Daoy (cell line): ENCODE results near the gene OTOS. TPM values are rescaled to one million over a fixed set of nuclear protein-coding genes. Genes with fewer than 3 reads are reported as not detected.

Experiments used
- DNase-seq: peaks from one replicate; pipeline ENCODE4 v3.0.0-alpha.2; 2015; ENCODE audit warnings: low read depth
- total RNA-seq: library from RNA; depleted of rRNA; stranded (reverse); fragments of >200 nt; shearing (Covaris generic); gene quantifications from 2 replicates; pipeline ENCODE4 v1.2.3, GENCODE V29; 2014; rRNA removed

The OTOS gene
- total RNA-seq, 1 experiment from 2014 or later, result 0.34 TPM

DNA sequence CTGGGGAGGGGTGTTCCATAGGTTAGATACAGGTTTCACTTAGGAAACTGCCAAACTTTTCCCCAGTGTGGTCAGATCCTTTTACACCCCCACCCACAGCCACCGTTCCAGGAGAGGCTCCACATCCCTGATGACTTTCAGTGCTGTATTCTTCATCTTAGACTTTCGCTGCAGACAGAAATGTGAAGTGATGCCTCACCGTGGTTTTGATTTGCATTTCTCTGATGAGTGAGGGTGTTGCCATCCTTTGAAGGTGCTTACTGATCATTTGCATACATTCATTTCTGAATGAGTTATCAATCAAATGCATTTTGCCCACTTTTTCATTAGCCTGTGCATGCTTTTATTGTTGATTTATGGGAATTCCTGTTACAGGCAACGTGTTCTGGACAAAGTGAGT is 19.3 kb downstream of the OTOS start:
- DNase-seq, result no peak

DNA sequence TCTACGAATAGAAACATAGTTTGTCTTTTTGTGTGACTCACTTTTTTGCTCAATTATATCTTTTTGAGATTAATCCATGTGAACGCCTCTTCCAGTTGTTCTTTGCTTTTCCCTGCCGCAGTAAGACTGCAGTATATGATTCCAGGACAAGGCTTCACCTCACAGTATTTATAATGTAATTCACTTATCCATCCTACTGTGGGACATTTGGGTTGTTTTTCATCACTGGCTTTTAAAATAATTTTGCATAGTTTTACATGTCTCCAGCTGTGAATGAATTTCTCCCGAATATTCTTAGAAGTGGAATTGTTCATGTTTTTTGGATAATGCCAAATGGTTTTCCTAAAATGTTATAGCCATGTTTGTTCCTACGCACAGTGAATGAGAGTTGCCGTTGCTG is 26.2 kb downstream of the OTOS start:
- DNase-seq, result no peak

DNA sequence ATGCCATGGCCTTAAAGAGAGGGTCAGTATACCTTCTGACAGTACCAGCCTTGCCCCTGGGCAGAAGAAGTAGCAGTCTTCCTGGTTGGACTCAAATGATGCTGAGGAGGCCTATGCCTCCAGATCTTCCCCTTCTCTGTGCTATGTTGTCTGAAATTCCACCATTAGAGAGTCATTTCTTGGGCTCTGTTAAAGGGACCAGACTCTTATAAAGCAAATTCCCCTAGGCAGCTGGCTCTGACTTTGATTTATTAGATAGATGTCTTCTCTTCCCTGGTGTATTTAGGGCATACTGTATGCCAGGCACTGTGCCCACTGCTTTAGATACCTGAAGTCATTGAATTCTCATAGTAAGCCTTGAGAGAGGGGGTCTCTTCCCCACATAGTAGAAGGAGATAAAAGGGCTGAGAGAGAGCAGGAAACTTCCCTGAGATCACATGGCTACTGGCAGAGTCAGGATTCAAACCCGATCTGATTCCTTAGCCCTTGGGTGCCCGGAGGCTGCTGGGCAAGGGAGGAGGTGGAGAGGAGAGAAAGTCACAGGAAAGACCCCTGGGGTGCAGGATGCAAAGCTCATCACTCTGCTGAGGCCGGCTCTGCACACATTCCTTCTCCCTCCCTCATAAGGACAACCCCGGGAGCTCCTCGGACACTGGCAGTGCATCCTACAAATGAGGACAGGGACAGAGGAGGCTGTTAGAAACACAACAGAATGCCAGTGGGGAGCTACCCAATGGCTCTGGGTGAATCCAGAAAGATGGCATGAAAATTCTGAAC is 27.4 kb downstream of the OTOS start:
- no peak for DNase-seq

DNA sequence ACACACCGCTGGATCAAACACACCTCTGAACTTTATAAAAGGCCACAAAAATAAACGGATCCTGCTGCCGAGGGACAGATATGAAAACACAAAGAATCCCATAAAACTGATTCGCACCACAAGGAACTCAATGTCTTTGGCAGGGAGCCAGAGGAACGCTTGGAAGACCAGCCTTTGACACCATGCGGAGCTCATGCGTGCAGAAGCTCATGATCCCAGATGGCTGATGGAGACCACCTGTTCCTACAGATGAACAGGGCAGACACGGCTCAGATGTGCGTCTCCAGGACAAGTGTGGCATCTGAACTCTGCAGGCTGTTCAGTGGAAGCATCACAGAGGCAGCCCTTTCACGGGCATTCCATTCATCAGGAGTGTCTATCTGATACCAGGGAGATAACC is 29.2 kb downstream of the OTOS start:
- no peak for DNase-seq

DNA sequence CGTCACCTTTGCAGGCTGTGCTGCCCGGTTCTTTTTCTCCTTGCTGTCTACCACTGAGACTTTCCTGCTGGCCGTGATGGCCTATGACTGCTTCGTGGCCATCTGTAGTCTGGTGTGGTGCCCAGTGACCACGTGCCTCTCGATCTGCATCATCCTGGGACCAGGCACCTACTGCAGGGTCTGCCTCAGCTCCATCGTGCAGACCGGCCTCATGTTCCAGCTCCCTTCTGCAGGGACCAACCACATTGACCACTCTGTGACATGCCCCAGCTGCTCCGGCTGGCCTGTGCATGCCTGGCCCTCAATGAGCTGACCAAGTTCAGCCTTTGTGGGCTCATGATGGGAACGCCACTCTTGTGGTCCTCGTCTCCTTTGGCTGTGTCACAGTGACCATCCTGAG is 31.1 kb downstream of the OTOS start:
- no peak for DNase-seq

DNA sequence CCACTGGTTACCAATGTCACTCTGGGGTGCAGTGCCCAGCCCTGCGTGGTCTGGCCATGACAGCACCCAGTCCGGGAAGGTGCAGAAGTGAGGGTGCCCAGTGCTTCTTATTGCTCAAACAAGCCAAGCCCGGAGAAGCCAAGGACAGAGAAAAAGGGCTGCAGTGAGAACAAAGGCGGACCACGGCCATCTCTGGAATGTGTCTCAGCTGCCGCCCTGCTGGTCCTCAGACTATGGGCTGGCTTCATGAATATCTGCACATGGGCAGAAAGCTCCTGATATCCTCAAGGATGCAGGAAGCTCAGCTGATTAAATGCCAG is 33.0 kb downstream of the OTOS start:
- DNase-seq, result no peak

DNA sequence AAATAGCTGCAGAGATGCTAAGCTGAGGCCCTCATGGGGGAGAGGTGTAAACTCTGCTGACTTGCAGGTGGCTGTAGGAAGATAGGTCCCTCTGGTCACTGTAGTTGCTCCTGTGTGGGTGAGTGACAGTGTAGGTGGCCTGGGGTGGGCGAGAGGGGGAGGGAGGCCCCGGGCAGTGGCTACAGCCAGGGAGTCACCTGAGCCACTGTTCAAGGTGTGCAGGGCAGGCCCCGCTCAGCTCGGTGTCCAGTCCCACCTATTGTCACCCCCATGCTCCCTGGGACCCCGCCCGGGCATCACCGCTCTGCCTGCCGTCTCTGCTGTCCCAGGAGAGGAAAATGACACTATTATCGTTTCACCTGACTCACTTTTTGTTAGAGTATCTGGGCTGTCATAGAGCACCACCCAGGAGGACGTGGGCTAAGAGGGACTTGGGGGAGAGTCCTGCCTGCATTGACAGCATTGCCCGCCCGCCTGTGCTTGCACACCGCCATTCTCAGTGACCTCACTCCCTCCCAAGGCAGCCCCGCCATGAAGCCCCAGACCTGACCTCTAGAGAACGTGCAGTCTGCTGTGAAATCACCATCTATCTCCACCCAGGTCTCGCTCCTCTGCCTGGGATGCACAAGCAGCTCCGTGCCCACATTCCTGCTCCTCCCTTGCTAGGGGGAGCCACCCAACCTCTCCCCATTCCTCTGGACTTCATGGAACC is 33.5 kb downstream of the OTOS start:
- DNase-seq, result no peak

DNA sequence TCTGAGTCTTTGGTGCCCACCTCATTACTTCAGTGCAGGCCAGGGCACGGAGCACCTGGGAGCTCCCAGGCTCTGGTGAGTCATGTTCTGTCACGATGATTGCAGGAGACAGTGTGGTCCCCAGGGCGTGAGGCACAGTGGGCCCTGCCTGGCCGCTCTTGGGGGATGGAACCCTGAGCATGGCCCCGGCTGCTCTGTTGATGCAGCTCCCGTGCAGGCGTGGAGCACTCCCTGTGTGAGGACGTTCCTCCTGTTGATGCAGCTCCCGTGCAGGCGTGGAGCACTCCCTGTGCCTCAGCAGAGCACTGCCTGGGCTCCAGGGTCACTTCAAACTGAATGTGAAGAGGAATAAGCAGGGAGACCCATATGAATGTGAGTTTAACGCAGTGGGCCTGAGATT is 34.5 kb downstream of the OTOS start:
- no peak for DNase-seq

DNA sequence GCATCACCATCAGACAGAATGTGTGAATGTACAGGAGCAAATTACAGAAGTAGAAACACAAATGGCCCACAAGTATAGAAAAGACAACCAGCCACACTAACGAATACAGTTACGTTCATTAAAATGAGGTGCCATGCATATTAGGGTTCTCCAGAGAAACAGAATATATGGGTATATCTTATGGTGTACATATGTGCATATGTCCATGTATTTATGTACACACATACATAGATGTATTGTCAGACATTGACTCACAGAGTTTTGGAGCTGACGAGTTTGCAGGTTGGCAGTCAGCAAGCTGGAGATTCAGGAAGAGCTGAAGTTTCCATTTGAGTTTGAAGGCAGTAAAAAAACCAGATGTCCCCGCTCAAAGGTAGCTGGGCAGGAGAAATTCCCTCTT is 37.3 kb downstream of the OTOS start:
- DNase-seq, result no peak

DNA sequence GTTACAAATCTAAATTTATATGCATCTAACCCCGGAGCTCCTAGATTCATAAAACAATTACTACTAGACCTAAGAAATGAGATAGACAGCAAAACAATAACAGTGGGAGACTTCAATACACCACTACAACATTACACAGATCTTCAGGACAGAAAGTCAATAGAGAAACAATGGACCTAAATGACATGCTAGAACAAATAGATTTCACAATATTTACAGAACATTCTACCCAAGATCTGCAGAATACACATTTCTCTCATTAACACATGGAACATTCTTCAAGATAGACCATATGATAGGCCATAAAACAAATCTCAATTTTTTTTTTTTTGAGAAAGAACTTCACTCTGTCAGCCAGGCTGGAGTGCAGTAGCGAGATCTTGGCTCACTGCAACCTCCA is 42.1 kb downstream of the OTOS start:
- DNase-seq, result no peak

DNA sequence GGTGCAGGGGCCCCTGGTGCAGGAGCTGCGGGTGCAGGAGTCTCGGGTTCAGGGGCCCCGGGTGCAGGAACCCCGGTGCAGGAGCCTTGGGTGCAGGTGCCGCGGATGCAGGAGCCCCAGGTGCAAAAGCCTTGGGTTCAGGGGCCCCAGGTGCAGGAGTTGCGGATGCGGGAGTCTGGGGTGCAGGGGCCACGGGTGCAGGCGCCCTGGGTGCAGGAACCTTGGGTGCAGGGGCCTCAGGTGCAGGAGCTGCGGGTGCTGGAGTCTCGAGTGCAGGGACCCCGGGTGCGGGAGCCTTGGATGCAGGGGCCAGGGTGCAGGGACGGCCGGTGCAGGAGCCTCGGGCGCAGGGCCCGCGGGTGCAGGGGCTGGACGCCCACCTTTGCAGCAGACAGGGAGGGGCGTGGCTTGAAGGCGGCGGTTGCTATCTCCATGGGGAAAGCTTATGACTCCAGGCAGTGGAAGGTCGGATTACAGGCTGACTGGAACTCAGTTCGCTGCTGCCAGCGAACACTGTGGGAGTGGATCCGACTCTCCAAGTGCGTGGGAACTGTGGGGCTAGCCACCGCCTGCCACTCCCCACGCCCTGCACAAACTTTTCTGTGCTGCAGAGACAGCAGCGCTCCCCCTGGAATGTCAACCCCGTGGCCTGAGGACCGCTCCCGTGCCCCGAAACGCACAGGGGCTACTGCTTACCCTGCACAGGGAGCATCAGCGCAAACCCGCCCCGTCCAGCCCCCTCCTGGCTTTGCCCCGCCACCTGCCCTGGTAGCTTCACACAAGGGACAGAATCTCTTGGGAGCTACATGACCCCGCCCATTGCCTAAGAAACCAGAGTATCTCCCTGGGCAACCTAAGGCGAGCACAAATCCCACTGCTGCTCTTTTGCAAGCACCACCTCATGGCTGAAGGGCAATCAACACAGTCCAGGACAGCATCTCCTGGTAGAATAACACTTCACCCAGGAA is 44.6 kb downstream of the OTOS start:
- no peak for DNase-seq

DNA sequence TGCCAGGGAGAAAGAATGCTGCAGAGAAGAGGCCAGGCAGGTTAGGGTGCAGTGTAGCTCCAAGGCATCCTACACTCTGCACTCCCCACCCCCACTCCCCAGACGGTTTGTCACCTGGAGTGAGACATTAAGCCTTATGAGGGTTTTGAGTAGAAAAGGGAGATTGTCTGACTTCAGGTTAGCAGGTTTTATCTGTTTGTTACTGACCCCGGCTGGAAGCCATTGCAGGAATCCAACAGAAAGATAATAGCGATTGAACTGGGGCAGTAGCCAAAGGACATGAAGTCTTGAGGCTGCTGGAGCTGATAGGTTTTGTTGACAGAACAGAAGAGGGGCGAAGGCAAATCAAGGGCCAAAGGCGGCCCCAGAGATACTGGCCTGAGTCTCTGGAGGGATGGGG is 51.2 kb downstream of the OTOS start:
- DNase-seq, result no peak

Other genes starting within 250 kb of the OTOS start
- 99.4 and 104 TPM in 2 replicates for gene NDUFA10, start 115.3 kb downstream of the OTOS start, total RNA-seq
- not detected in 2 replicates for gene OR6B2, start 110.2 kb downstream of the OTOS start, total RNA-seq
- not detected in 2 replicates for gene OR6B3, start 87.1 kb downstream of the OTOS start, total RNA-seq
- gene COPS9, start 4.4 kb downstream of the OTOS start, total RNA-seq, result 160 and 169 TPM in 2 replicates